ENCODE data around the gene UNKL. TPM values are rescaled to one million over a fixed set of nuclear protein-coding genes. Genes with fewer than 3 reads are reported as not detected.
A peak's percentile ranks its signal among the peaks of the same experiment; 100 is the strongest.

The UNKL gene
- total and polyA plus RNA-seq, 7 donors: 17.3 to 58.7 (median 32.6) TPM

GRCh38 chr16:1427473-1428461 is 13.3 kb upstream of the UNKL start:
- H3K27me3 ChIP-seq (ENCODE audit: insufficient read depth in 3 of 3, low read length in 2 of 3): no peaks in the 10 kb centered on the region
- DNase-seq (no peak), ATAC-seq (no peak)
- no peak overlapping the region for H3K27ac ChIP-seq
- no peaks in the 10 kb centered on the region for H3K4me1 ChIP-seq
- no peak for TF ChIP-seq CTCF (IDR thresholded peaks at IDR 0.05)
- no peaks in the 10 kb centered on the region for H3K36me3 ChIP-seq (ENCODE audit: insufficient read depth in 1 of 2, low read depth in 1 of 2)
- intact Hi-C loops (cut with DNase I): loop anchor here in 1 of 2 donors (10.0 kb wide), 1 partner anchor 47 kb away; the partner anchor contains the start of gene CLCN7
- WGBS, 3 donors: 81 to 85% (median 85%) methylated on average over 51 to 53 of the region's 53 CpGs
- H3K4me3 ChIP-seq: peak overlapping the region; percentile 5
- H3K9me3 ChIP-seq: no peaks in the 10 kb centered on the region

- intact Hi-C loops (cut with DNase I): loop anchor here in 1 of 2 donors (10.0 kb wide), 1 partner anchor 48 kb away; the partner anchor contains the start of gene CLCN7
- H3K36me3 ChIP-seq (ENCODE audit: insufficient read depth in 1 of 2, low read depth in 1 of 2): no peaks in the 10 kb centered on the region
- H3K27ac ChIP-seq: no peak overlapping the region
- no peak for TF ChIP-seq CTCF (IDR thresholded peaks at IDR 0.05)
- no peak overlapping the region for H3K4me3 ChIP-seq
- H3K27me3 ChIP-seq (ENCODE audit: insufficient read depth in 3 of 3, low read length in 2 of 3): no peaks in the 10 kb centered on the region
- H3K9me3 ChIP-seq: no peaks in the 10 kb centered on the region
- whole genome bisulfite sequencing, 3 donors: 70 to 82% (median 74%) methylated on average over 39 to 42 of the region's 42 CpGs
- DNase-seq (no peak), ATAC-seq (no peak)
- H3K4me1 ChIP-seq: no peaks in the 10 kb centered on the region
Measured at GRCh38 chr16:1426734-1427471, 12.4 kb upstream of the UNKL start.

GRCh38 chr16:1425616-1426370 is 11.3 kb upstream of the UNKL start:
- no peak overlapping the region for H3K27ac ChIP-seq
- WGBS, 3 donors: 74 to 83% (median 83%) methylated on average over 16 of the region's 16 CpGs
- H3K36me3 ChIP-seq (ENCODE audit: insufficient read depth in 1 of 2, low read depth in 1 of 2): no peaks in the 10 kb centered on the region
- no peak overlapping the region for H3K4me3 ChIP-seq
- DNase-seq (no peak), ATAC-seq (no peak)
- no peaks in the 10 kb centered on the region for H3K9me3 ChIP-seq
- no peaks in the 10 kb centered on the region for H3K27me3 ChIP-seq (ENCODE audit: insufficient read depth in 3 of 3, low read length in 2 of 3)
- intact Hi-C loops (cut with DNase I): loop anchor here in 1 of 2 donors (10.0 kb wide), 1 partner anchor 49 kb away; the partner anchor contains the start of gene CLCN7
- TF ChIP-seq CTCF (IDR thresholded peaks at IDR 0.05): no peak
- no peaks in the 10 kb centered on the region for H3K4me1 ChIP-seq

GRCh38 chr16:1424028-1424427 is 9.5 kb upstream of the UNKL start:
- H3K4me1 ChIP-seq: peaks cover 7% of the 10 kb centered on the region
- WGBS, 3 donors: 88 to 93% (median 92%) methylated on average over 12 of the region's 12 CpGs
- no peaks in the 10 kb centered on the region for H3K27me3 ChIP-seq (ENCODE audit: insufficient read depth in 3 of 3, low read length in 2 of 3)
- H3K9me3 ChIP-seq: no peaks in the 10 kb centered on the region
- H3K36me3 ChIP-seq (ENCODE audit: insufficient read depth in 1 of 2, low read depth in 1 of 2): no peaks in the 10 kb centered on the region
- DNase-seq (no peak), ATAC-seq (no peak)
- intact Hi-C loops (cut with DNase I): loop anchor here in 1 of 2 donors (10.0 kb wide), 1 partner anchor 51 kb away; the partner anchor contains the start of gene CLCN7
- TF ChIP-seq CTCF (IDR thresholded peaks at IDR 0.05): no peak
- no peak overlapping the region for H3K27ac ChIP-seq
- H3K4me3 ChIP-seq: no peak overlapping the region

Measured in psoas muscle (tissue), 8 donors.